ENCODE measurements around the gene BBC3. TPM values are rescaled to one million over a fixed set of nuclear protein-coding genes. Genes with fewer than 3 reads are reported as not detected.
A peak's percentile ranks its signal among the peaks of the same experiment; 100 is the strongest.

Gene BBC3
- total RNA-seq, 1 experiment from 2014 or later: 2.7 TPM

- no peaks in the 10 kb centered on the region for H3K27me3 ChIP-seq (replicated peaks; ENCODE audit: insufficient read depth, low read depth, low read length, poor library complexity)
- DNase-seq (ENCODE audit: low spot score): no peak
- intact Hi-C loops (cut with micrococcal nuclease; ENCODE audit: unreplicated experiment): no loop called here
- TF ChIP-seq EZH2 (IDR thresholded peaks at IDR 0.05; ENCODE audit: borderline replicate concordance, low read depth, low read length, poor library complexity, severe bottlenecking) (no peak), CTCF (conservative IDR thresholded peaks at IDR 0.05; ENCODE audit: low read depth, low read length) (no peak)
- H3K4me1 ChIP-seq (ENCODE audit: insufficient read depth, low read length, poor library complexity, severe bottlenecking): peaks cover 7% of the 10 kb centered on the region
- no TSS peak for BruUV-seq (replicated peaks)
- peaks cover 44% of the 10 kb centered on the region for H3K36me3 ChIP-seq (ENCODE audit: insufficient read depth, low read length, poor library complexity, severe bottlenecking)
- ChIA-PET POLR2A (ENCODE audit: low non-redundant PET) (interaction anchor here (0.5 kb wide), 1 partner anchor 8 kb away, joined by 6 read pairs; no protein-coding TSS in a partner anchor), CTCF (no interaction called here)
- no peak overlapping the region for H3K4me3 ChIP-seq (ENCODE audit: low read depth, low read length, poor library complexity, severe bottlenecking)
- H3K9me3 ChIP-seq (ENCODE audit: low read depth, low read length, poor library complexity, severe bottlenecking): no peaks in the 10 kb centered on the region
- H3K27ac ChIP-seq (ENCODE audit: low read depth, low read length, poor library complexity, severe bottlenecking): no peak overlapping the region
Measured at GRCh38 chr19:47260476-47260875, 29.5 kb upstream of the BBC3 start.

GRCh38 chr19:47258895-47259555 lies 28.0 kb upstream of the BBC3 start:
- ChIA-PET CTCF (no interaction called here), POLR2A (ENCODE audit: low non-redundant PET) (no interaction called here)
- Histone ChIP-seq H3K27ac (ENCODE audit: low read depth, low read length, poor library complexity, severe bottlenecking) (peak overlapping the region; percentile 37), H3K27me3 (replicated peaks; ENCODE audit: insufficient read depth, low read depth, low read length, poor library complexity) (no peaks in the 10 kb centered on the region), H3K4me3 (ENCODE audit: low read depth, low read length, poor library complexity, severe bottlenecking) (no peak overlapping the region), H3K4me1 (ENCODE audit: insufficient read depth, low read length, poor library complexity, severe bottlenecking) (peaks cover 7% of the 10 kb centered on the region), H3K9me3 (ENCODE audit: low read depth, low read length, poor library complexity, severe bottlenecking) (no peaks in the 10 kb centered on the region), H3K36me3 (ENCODE audit: insufficient read depth, low read length, poor library complexity, severe bottlenecking) (peaks cover 31% of the 10 kb centered on the region)
- BruUV-seq (replicated peaks): no TSS peak
- TF ChIP-seq CTCF (conservative IDR thresholded peaks at IDR 0.05; ENCODE audit: low read depth, low read length) (no peak), EZH2 (IDR thresholded peaks at IDR 0.05; ENCODE audit: borderline replicate concordance, low read depth, low read length, poor library complexity, severe bottlenecking) (no peak)
- intact Hi-C loops (cut with micrococcal nuclease; ENCODE audit: unreplicated experiment): no loop called here
- DNase-seq (ENCODE audit: low spot score): no peak

GRCh38 chr19:47258434-47258833 lies 27.4 kb upstream of the BBC3 start:
- TF ChIP-seq CTCF (conservative IDR thresholded peaks at IDR 0.05; ENCODE audit: low read depth, low read length) (no peak), EZH2 (IDR thresholded peaks at IDR 0.05; ENCODE audit: borderline replicate concordance, low read depth, low read length, poor library complexity, severe bottlenecking) (no peak)
- no TSS peak for BruUV-seq (replicated peaks)
- H3K36me3 ChIP-seq (ENCODE audit: insufficient read depth, low read length, poor library complexity, severe bottlenecking): peaks cover 31% of the 10 kb centered on the region
- no peak for DNase-seq (ENCODE audit: low spot score)
- ChIA-PET CTCF (no interaction called here), POLR2A (ENCODE audit: low non-redundant PET) (no interaction called here)
- peaks cover 7% of the 10 kb centered on the region for H3K4me1 ChIP-seq (ENCODE audit: insufficient read depth, low read length, poor library complexity, severe bottlenecking)
- H3K27ac ChIP-seq (ENCODE audit: low read depth, low read length, poor library complexity, severe bottlenecking): peak overlapping the region; percentile 84
- peak overlapping the region; percentile 52 for H3K4me3 ChIP-seq (ENCODE audit: low read depth, low read length, poor library complexity, severe bottlenecking)
- H3K27me3 ChIP-seq (replicated peaks; ENCODE audit: insufficient read depth, low read depth, low read length, poor library complexity): no peaks in the 10 kb centered on the region
- intact Hi-C loops (cut with micrococcal nuclease; ENCODE audit: unreplicated experiment): no loop called here
- no peaks in the 10 kb centered on the region for H3K9me3 ChIP-seq (ENCODE audit: low read depth, low read length, poor library complexity, severe bottlenecking)
